Type B pancreatic cell (in vitro differentiated cells): Measurements from ENCODE around the gene ST6GAL1. TPM values are rescaled to one million over a fixed set of nuclear protein-coding genes. Genes with fewer than 3 reads are reported as not detected.

Source experiments
- DNase-seq: peaks from one replicate; pipeline ENCODE4 v3.0.0; 2021; ENCODE audit warnings: mixed read lengths; ENCODE audit not compliant: unreplicated experiment; ENCODE audit errors: extremely low spot score
- H3K27ac Mint-ChIP-seq: 2 replicates; pipeline ENCODE4 v1.8.0; 2021; ENCODE audit warnings: mild to moderate bottlenecking, mixed read lengths
- H3K27me3 Mint-ChIP-seq: 2 replicates; pipeline ENCODE4 v1.8.0; 2021; ENCODE audit warnings: mixed read lengths
- H3K36me3 Mint-ChIP-seq: 2 replicates; pipeline ENCODE4 v1.8.0; 2021; ENCODE audit warnings: mixed read lengths
- H3K4me1 Mint-ChIP-seq: one replicate; pipeline ENCODE4 v1.8.0; 2021; ENCODE audit warnings: mixed read lengths; ENCODE audit not compliant: unreplicated experiment
- H3K4me3 Mint-ChIP-seq: 2 replicates; pipeline ENCODE4 v1.8.0; 2021; ENCODE audit warnings: mild to moderate bottlenecking, mixed read lengths
- H3K9me3 Mint-ChIP-seq: 2 replicates; pipeline ENCODE4 v1.8.0; 2021; ENCODE audit warnings: mixed read lengths
- total RNA-seq: library from RNA; stranded (reverse); gene quantifications from 2 replicates; pipeline ENCODE4 v1.2.1, GENCODE V29; 2021; ENCODE audit warnings: low replicate concordance
- TF ChIP-seq, protein P1 (sequence below): fragments of 200-600 bp; sonication (generic); conservative IDR thresholded peaks from 2 replicates; pipeline ENCODE4 v1.5.0; 2021; ENCODE audit warnings: antibody characterized with exemption, mild to moderate bottlenecking

ST6GAL1 gene
- total RNA-seq, 1 donor from 2014 or later = 51.8 TPM

DNA sequence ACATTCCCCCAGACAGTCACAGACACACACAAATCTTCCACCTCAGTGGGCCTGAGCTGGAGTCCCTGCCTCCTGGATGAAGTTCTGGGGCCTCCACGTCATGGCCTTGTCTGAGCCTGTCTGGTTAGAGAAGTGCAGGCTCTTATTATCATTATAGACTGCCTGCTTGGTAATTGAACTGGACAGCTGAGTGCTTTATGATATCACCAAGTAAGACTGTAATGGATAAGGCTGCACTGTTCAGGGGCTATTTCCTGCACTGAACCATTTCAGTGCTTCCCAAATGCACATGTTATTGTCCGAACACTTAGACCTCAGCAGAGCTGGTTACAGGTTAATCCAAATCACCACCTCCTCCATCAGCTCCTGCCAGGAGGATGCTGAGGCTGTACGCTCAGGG, 8.7 kb upstream of the ST6GAL1 start:
- H3K4me3 Mint-ChIP-seq = no peak overlapping the region
- no peaks in the 10 kb centered on the region for H3K36me3 Mint-ChIP-seq
- no peaks in the 10 kb centered on the region for H3K9me3 Mint-ChIP-seq
- no peak for DNase-seq
- H3K27me3 Mint-ChIP-seq = no peaks in the 10 kb centered on the region
- H3K27ac Mint-ChIP-seq = peak overlapping the region; percentile 25
- peaks cover 43% of the 10 kb centered on the region for H3K4me1 Mint-ChIP-seq
- TF ChIP-seq, protein P1, sequence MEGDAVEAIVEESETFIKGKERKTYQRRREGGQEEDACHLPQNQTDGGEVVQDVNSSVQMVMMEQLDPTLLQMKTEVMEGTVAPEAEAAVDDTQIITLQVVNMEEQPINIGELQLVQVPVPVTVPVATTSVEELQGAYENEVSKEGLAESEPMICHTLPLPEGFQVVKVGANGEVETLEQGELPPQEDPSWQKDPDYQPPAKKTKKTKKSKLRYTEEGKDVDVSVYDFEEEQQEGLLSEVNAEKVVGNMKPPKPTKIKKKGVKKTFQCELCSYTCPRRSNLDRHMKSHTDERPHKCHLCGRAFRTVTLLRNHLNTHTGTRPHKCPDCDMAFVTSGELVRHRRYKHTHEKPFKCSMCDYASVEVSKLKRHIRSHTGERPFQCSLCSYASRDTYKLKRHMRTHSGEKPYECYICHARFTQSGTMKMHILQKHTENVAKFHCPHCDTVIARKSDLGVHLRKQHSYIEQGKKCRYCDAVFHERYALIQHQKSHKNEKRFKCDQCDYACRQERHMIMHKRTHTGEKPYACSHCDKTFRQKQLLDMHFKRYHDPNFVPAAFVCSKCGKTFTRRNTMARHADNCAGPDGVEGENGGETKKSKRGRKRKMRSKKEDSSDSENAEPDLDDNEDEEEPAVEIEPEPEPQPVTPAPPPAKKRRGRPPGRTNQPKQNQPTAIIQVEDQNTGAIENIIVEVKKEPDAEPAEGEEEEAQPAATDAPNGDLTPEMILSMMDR = no peak

DNA sequence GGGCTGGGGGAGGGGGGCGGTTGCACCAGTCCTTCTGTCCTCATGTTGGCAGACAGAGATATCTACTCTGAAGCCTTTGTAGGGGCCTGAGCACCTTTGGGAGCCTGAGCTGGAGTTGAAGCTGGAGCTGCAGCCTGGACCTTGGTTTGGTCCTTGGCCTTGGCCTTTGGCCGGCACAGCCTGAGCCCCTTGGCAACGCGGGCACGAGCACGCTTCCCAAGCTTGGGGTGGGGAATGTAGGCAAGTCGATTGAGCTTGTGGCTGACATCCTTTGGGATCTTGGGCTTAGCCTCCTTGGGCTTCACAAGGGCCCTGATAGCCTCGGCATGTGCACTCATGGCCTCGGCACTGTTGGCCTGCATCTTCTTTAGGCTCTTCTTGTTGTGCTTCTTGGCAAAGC, 8.1 kb upstream of the ST6GAL1 start:
- TF ChIP-seq, protein P1 = no peak
- Mint-ChIP-seq H3K36me3 (no peaks in the 10 kb centered on the region), H3K4me1 (peaks cover 43% of the 10 kb centered on the region), H3K27ac (no peak overlapping the region), H3K27me3 (no peaks in the 10 kb centered on the region), H3K9me3 (no peaks in the 10 kb centered on the region), H3K4me3 (no peak overlapping the region)
- DNase-seq = no peak

DNA sequence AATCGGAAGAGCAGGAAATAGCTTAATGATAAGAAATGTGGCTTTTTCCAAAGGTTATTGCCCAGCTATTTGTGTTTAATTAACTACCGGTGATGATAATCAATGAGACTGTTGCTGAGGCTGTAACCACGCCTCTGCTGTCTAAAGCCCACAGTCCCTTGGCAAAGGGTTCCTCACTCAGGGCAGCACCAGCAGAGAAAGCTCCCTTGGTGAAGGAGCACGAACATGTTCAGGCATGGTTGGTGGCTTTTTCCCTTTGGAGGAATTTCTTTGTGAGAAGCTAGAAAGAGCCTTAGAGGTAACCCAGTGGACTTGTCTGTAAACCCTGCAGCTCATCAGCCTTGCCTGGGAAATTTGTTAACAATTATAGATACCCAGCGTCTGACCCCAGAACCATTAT, 7.5 kb upstream of the ST6GAL1 start:
- Mint-ChIP-seq H3K4me3 (no peak overlapping the region), H3K27me3 (no peaks in the 10 kb centered on the region), H3K9me3 (no peaks in the 10 kb centered on the region), H3K27ac (no peak overlapping the region), H3K36me3 (no peaks in the 10 kb centered on the region), H3K4me1 (peaks cover 41% of the 10 kb centered on the region)
- no peak for DNase-seq
- TF ChIP-seq, protein P1 = no peak

DNA sequence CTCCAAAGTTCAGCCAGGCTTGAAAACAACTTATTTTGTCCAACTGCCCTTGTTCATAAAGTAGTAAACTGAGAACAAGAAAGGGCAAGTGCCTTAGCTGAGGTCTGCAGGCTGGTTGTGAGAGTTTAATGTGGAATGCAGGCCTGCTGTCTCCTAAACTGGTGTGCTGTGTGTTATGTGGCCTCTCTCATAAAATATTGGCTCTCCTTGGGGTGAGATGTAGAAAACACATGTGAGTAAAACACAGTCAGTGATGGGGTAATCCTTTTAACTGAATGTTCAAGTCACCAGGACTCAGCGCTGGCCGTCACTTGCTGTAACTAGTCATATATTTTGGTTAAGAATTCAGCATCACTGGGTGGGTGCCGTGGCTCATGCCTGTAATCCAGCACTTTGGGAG, 7.1 kb upstream of the ST6GAL1 start:
- DNase-seq = no peak
- TF ChIP-seq, protein P1 = no peak
- Mint-ChIP-seq H3K9me3 (no peaks in the 10 kb centered on the region), H3K27ac (no peak overlapping the region), H3K4me3 (no peak overlapping the region), H3K36me3 (no peaks in the 10 kb centered on the region), H3K4me1 (peaks cover 38% of the 10 kb centered on the region), H3K27me3 (no peaks in the 10 kb centered on the region)

DNA sequence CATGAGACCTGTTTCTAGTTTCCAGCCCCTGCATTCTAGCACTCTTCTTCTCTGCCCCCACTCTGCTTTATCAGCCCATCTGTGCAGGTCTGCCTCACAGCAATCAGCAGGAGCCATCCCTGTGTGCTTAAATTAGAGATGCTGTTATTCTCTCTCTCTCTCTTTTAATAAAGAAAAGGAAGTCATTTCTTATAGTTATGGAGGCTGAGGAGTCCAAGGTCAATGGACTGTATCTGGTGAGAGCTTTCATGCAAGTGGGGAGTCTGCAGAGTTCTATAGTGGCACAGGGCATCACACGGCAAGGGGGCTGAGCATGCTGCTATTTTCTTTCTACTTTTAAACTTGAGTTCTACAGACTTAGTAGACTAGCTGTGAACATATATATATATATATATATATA, 4.5 kb upstream of the ST6GAL1 start:
- H3K9me3 Mint-ChIP-seq = no peaks in the 10 kb centered on the region
- no peak overlapping the region for H3K4me3 Mint-ChIP-seq
- no peaks in the 10 kb centered on the region for H3K36me3 Mint-ChIP-seq
- DNase-seq = no peak
- H3K27ac Mint-ChIP-seq = no peak overlapping the region
- TF ChIP-seq, protein P1 = no peak
- peaks cover 32% of the 10 kb centered on the region for H3K4me1 Mint-ChIP-seq
- peaks cover 13% of the 10 kb centered on the region for H3K27me3 Mint-ChIP-seq

DNA sequence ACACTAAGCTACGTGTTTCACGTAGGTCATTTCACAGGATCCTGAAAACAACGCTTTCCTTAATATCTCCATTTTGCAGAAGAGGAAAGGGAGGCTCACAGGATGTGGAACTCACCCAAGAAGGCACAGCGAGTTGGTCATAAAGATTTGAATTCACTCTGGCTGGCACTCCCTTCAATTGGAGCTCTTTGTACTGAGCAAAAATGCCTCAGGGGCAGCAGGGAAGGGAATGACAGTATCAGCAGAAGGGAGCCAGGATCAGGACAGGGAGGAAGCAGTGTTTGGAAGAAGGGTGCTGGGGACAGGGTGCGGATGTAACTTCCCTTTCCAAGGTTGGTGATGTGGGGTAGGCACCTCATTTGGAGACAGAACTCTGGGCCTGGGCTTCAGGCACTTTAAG, 1.1 kb upstream of the ST6GAL1 start:
- H3K36me3 Mint-ChIP-seq = peaks cover 4% of the 10 kb centered on the region
- H3K27ac Mint-ChIP-seq = no peak overlapping the region
- TF ChIP-seq, protein P1 = no peak
- peaks cover 29% of the 10 kb centered on the region for H3K27me3 Mint-ChIP-seq
- no peaks in the 10 kb centered on the region for H3K9me3 Mint-ChIP-seq
- peak overlapping the region; percentile 66 for H3K4me3 Mint-ChIP-seq
- H3K4me1 Mint-ChIP-seq = peaks cover 29% of the 10 kb centered on the region
- no peak for DNase-seq
